NOMO-1 treated with dmso at 0.1 percent for 144 hours (cell line): ENCODE data around the gene SLC10A2.
A peak's percentile ranks its signal among the peaks of the same experiment; 100 is the strongest.
"Not testable (repeated sequence)": the region's sequence is repeated elsewhere in the genome, so short reads cannot be mapped to it uniquely, and the experiment has no call there.

Experiments used
- DNase-seq: peaks from one replicate; lab custom pipeline; 2025; ENCODE audit not compliant: unreplicated experiment; lab: John Stamatoyannopoulos, UW

The SLC10A2 gene

GRCh38 chr13:103066079-103066780 is at the start of gene SLC10A2:
TSS of gene SLC10A2 (minus strand) at chr13:103066417. CDS start at chr13:103066249, 168 bp downstream.
- DNase-seq = no peak

- DNase-seq = no peak
Observed at GRCh38 chr13:103107580-103107979, 41.4 kb upstream of the SLC10A2 start.

- no peak for DNase-seq
Observed at GRCh38 chr13:103104340-103104739, 38.1 kb upstream of the SLC10A2 start.

- not testable (repeated sequence) for DNase-seq
Observed at GRCh38 chr13:103103456-103103855, 37.2 kb upstream of the SLC10A2 start.

GRCh38 chr13:103102482-103102881 is 36.3 kb upstream of the SLC10A2 start:
- no peak for DNase-seq

- no peak for DNase-seq
Observed at GRCh38 chr13:103101901-103102300, 35.7 kb upstream of the SLC10A2 start.

GRCh38 chr13:103101500-103101899 is 35.3 kb upstream of the SLC10A2 start:
- no peak for DNase-seq

GRCh38 chr13:103100830-103101229 is 34.6 kb upstream of the SLC10A2 start:
- no peak for DNase-seq

GRCh38 chr13:103099722-103100293 is 33.6 kb upstream of the SLC10A2 start:
- DNase-seq = no peak

GRCh38 chr13:103098535-103098934 is 32.3 kb upstream of the SLC10A2 start:
- DNase-seq = no peak

- no peak for DNase-seq
Observed at GRCh38 chr13:103097366-103097928, 31.2 kb upstream of the SLC10A2 start.

- DNase-seq = not testable (repeated sequence)
Observed at GRCh38 chr13:103093649-103094048, 27.4 kb upstream of the SLC10A2 start.

- no peak for DNase-seq
Observed at GRCh38 chr13:103087275-103087674, 21.1 kb upstream of the SLC10A2 start.

- DNase-seq = no peak
Observed at GRCh38 chr13:103081435-103081834, 15.2 kb upstream of the SLC10A2 start.

- peak; percentile 24 for DNase-seq
Observed at GRCh38 chr13:103078158-103078557, 11.9 kb upstream of the SLC10A2 start.

- DNase-seq = no peak
Observed at GRCh38 chr13:103068836-103069235, 2.6 kb upstream of the SLC10A2 start.

- DNase-seq = no peak
Observed at GRCh38 chr13:103067751-103068555, 1.7 kb upstream of the SLC10A2 start.

- no peak for DNase-seq
Observed at GRCh38 chr13:103066781-103067345, 646 bp upstream of the SLC10A2 start.

GRCh38 chr13:103063376-103063775 is 2.8 kb downstream of the SLC10A2 start:
- DNase-seq = no peak

- no peak for DNase-seq
Observed at GRCh38 chr13:103062079-103062478, 4.1 kb downstream of the SLC10A2 start.

- DNase-seq = no peak
Observed at GRCh38 chr13:103056008-103056407, 10.2 kb downstream of the SLC10A2 start.
